Spleen (tissue), 7 donors: ENCODE data around the gene SIPA1.

Experiments
- POLR2A ChIP-seq, 3 donors: fragments of 450-650 bp; IDR thresholded peaks; one replicate each; pipeline ENCODE4 v1.5.1; 2017; ENCODE audit warnings: antibody characterized with exemption in 3 of 3, mild to moderate bottlenecking in 1 of 3
- TF ChIP-seq, protein P1 (sequence below), 11 experiments: fragments of 200-600 bp in 7 of 11; fragments of 450-650 bp in 4 of 11; sonication (generic) in 4 of 11; IDR thresholded peaks in 8 of 11; conservative IDR thresholded peaks in 3 of 11; 1 replicate in 7 of 11; 2 replicates in 4 of 11; pipeline versions ENCODE4 v1.4.0 to v1.8.0; 2016 to 2021; ENCODE audit warnings: antibody characterized with exemption in 11 of 11, inconsistent platforms in 4 of 11, mild to moderate bottlenecking in 1 of 11
- donor health status: DM: no; HTN: no; CAD: no; lungs with moderate emphysema.
- donor health status: DM: no; HTN: no; CAD: no.
- donor health status: DM: no; HTN: no; CAD: no.

DNA sequence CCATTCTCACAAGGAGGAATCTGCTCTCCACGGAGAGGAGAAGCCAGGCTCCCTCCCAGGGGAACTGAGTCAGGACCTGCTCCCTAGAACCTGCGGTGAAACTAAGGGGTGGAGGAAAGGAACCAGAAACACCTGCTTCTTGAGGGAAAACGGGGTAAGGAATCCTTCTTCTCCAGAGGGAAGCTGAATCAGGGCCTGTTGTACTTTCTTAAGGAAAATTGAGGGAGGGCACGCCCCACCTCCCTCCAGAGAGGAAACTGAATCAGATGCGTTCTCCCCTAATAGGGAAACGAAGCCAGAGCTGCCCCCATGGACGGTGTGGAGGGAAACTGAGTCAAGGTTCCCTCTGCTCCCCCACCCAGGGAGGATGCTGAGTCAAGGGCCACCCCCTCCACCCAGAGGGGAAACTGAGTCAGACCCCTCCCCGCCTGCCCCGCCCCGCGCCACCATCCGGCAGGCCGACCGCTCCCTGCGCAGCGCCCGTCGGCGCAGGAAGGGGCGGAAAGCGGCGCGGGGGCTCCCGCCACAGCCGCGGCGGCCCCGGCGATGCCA is 24.4 kb downstream of the SIPA1 start:
- no peak for TF ChIP-seq POLR2A (IDR thresholded peaks at IDR 0.05)
- TF ChIP-seq, protein P1, sequence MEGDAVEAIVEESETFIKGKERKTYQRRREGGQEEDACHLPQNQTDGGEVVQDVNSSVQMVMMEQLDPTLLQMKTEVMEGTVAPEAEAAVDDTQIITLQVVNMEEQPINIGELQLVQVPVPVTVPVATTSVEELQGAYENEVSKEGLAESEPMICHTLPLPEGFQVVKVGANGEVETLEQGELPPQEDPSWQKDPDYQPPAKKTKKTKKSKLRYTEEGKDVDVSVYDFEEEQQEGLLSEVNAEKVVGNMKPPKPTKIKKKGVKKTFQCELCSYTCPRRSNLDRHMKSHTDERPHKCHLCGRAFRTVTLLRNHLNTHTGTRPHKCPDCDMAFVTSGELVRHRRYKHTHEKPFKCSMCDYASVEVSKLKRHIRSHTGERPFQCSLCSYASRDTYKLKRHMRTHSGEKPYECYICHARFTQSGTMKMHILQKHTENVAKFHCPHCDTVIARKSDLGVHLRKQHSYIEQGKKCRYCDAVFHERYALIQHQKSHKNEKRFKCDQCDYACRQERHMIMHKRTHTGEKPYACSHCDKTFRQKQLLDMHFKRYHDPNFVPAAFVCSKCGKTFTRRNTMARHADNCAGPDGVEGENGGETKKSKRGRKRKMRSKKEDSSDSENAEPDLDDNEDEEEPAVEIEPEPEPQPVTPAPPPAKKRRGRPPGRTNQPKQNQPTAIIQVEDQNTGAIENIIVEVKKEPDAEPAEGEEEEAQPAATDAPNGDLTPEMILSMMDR (IDR thresholded peaks at IDR 0.05 in 8 of 11, conservative IDR thresholded peaks at IDR 0.05 in 3 of 11), result no peak
